T-cell (primary cell): ENCODE results near the gene TP53BP2. TPM values are rescaled to one million over a fixed set of nuclear protein-coding genes. Genes with fewer than 3 reads are reported as not detected.
"Not testable (repeated sequence)": the region's sequence is repeated elsewhere in the genome, so short reads cannot be mapped to it uniquely, and the experiment has no call there.

Experiments
- ATAC-seq, 4 experiments: fragments of 200-7000 bp in 3 of 4; fragments of 150-1000 bp in 1 of 4; cut with Tn5 transposase; replicated peaks in 1 of 4; 1 replicate in 3 of 4; 2 replicates in 1 of 4; pipeline ENCODE4 v1.10.0; 2021; ENCODE audit warnings: moderate library complexity in 3 of 4, mild to moderate bottlenecking in 2 of 4, moderate number of reproducible peaks in 1 of 4
- CTCF ChIA-PET, 2 donors: fragments of 300-600 bp; sonication (Branson Sonifier 250); formaldehyde crosslinking; loops; one replicate each; lab custom pipeline; 2022; ENCODE audit warnings: antibody characterized with exemption in 2 of 2; lab: Charles Lee
- POLR2A ChIA-PET, 2 donors: fragments of 300-600 bp; sonication (Branson Sonifier 250); formaldehyde crosslinking; loops; one replicate each; lab custom pipeline; 2022; ENCODE audit warnings: antibody characterized with exemption in 2 of 2; lab: Charles Lee
- DNase-seq, 35 experiments: peaks; one replicate each; pipeline versions ENCODE4 v3.0.0 to v3.0.0-alpha.2; 2013 to 2023
- H3K27ac ChIP-seq: one replicate; pipeline ENCODE4 v1.5.1; 2013; ENCODE audit warnings: low read length
- H3K27me3 ChIP-seq, 2 experiments: replicated peaks in 1 of 2; 1 replicate in 1 of 2; 2 replicates in 1 of 2; pipeline versions ENCODE4 v1.6.1 to v1.7.0; 2013; ENCODE audit warnings: low read length in 1 of 2, mixed read lengths in 1 of 2; ENCODE audit not compliant: control insufficient read depth in 2 of 2, insufficient read depth in 2 of 2; ENCODE audit errors: extremely low read depth in 1 of 2
- H3K36me3 ChIP-seq, 2 donors: 1 replicate in 1 of 2; 2 replicates in 1 of 2; pipeline versions ENCODE4 v1.6.1 to v1.7.0; 2013; ENCODE audit warnings: low read length in 1 of 2; ENCODE audit not compliant: control insufficient read depth in 2 of 2, insufficient read depth in 1 of 2; ENCODE audit errors: extremely low read depth in 1 of 2
- H3K4me1 ChIP-seq, 2 experiments: 1 replicate in 1 of 2; 2 replicates in 1 of 2; pipeline versions ENCODE4 v1.6.1 to v1.7.0; 2013; ENCODE audit warnings: low read length in 2 of 2, mixed read lengths in 1 of 2; ENCODE audit not compliant: insufficient read depth in 2 of 2, control insufficient read depth in 1 of 2; ENCODE audit errors: extremely low read depth in 1 of 2
- H3K4me3 ChIP-seq, 2 donors: 1 replicate in 1 of 2; 2 replicates in 1 of 2; pipeline versions ENCODE4 v1.5.1 to v1.7.0; 2013; ENCODE audit warnings: mild to moderate bottlenecking in 2 of 2, low read length in 1 of 2, moderate library complexity in 1 of 2; ENCODE audit not compliant: control insufficient read depth in 1 of 2; ENCODE audit errors: extremely low read depth in 1 of 2
- H3K9me3 ChIP-seq: 2 replicates; pipeline ENCODE4 v1.7.0; 2013
- H3K27ac Mint-ChIP-seq, 2 donors: one replicate each; pipeline ENCODE4 v1.8.0; 2020 to 2021; ENCODE audit warnings: mild to moderate bottlenecking in 2 of 2, mixed read lengths in 2 of 2
- H3K27me3 Mint-ChIP-seq, 2 donors: one replicate each; pipeline ENCODE4 v1.8.0; 2021 to 2022; ENCODE audit warnings: mixed read lengths in 2 of 2
- H3K36me3 Mint-ChIP-seq: one replicate; pipeline ENCODE4 v1.8.0; 2021; ENCODE audit warnings: mixed read lengths
- H3K4me1 Mint-ChIP-seq, 3 donors: one replicate each; pipeline ENCODE4 v1.8.0; 2020 to 2022; ENCODE audit warnings: mixed read lengths in 3 of 3, mild to moderate bottlenecking in 1 of 3
- H3K4me3 Mint-ChIP-seq, 3 donors: one replicate each; pipeline ENCODE4 v1.8.0; 2020 to 2022; ENCODE audit warnings: mild to moderate bottlenecking in 3 of 3, mixed read lengths in 3 of 3, moderate library complexity in 3 of 3
- H3K9me3 Mint-ChIP-seq, 3 donors: one replicate each; pipeline ENCODE4 v1.8.0; 2020 to 2022; ENCODE audit warnings: mixed read lengths in 3 of 3
- WGBS: methylation state at CpG from one replicate; pipeline ENCODE4 v1.1.5; 2013; ENCODE audit warnings: missing lambda C conversion rate; ENCODE audit not compliant: insufficient coverage; 5-methylcytosine and 5-hydroxymethylcytosine counted together
- total RNA-seq, 35 experiments: library from RNA in 6 of 35; stranded (reverse) in 6 of 35; fragments of 120-200 nt in 1 of 35; gene quantifications; one replicate each; pipeline versions ENCODE4 v1.2.1 to v1.2.4 and lab custom pipeline; 2013 to 2026

Gene TP53BP2
- total RNA-seq, 5 donors from 2014 or later (not counting 1 experiment from before 2014, with no cell fraction given): 46.9 to 84.0 (median 53.1) TPM

DNA sequence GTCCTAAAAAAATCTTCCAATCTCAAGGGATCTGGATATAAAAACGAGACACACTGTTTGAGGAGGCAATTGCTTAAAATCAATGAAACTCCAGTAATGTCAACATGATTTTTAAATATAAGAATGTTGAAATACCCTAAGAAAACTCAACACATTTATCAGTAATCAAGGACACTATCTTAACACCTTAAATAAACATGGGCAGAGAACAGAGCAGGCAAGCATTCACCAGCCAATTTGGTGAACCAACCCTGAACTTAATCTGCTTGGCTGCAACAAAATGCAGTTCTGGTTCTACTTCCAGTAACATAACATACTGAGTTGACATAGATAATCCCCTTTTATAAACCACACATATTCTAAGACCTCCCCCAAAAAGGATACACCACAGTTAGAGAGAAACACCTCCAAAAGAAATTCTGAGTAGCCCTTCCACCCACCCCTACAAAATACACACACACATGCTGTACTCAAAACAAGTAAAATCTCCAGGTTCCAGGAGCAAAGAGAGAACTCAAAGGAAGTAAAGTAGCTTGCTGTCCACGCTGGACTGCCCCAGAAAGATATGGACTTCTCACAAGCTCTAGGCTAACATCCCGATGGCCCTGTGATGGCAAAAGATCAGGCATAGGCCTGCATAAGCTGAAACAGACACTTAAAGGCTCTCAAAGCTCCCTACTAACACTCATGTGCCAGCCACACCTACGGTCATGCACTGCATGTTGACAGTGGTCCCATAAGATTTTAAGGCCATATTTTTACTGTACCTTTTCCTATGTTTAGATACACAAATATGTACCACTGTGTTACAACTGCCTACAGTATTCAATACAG, 30.5 kb downstream of the TP53BP2 start:
- Histone ChIP-seq H3K4me3 (no peak overlapping the region), H3K27me3 (no peaks in the 10 kb centered on the region), H3K4me1 (peaks cover 11 to 14% of the 10 kb centered on the region in 2 experiments), H3K27ac (no peak overlapping the region), H3K36me3 (peaks cover 0 to 45% of the 10 kb centered on the region in 2 donors), H3K9me3 (no peaks in the 10 kb centered on the region)
- Mint-ChIP-seq H3K9me3 (no peaks in the 10 kb centered on the region), H3K4me1 (peaks cover 34 to 57% (median 46%) of the 10 kb centered on the region in 3 donors), H3K4me3 (no peak overlapping the region), H3K27ac (peak overlapping the region; percentile 57 to 84), H3K27me3 (no peaks in the 10 kb centered on the region), H3K36me3 (peaks cover 49% of the 10 kb centered on the region)
- DNase-seq (no peak), ATAC-seq (no peak)
- 74% methylated on average over 2 of the region's 4 CpGs for WGBS
- CTCF ChIA-PET: no interaction called here
- POLR2A ChIA-PET: interaction anchor here in 1 of 2 donors (0.7 kb wide), 1 partner anchor 30 kb away, joined by 3 read pairs; no protein-coding TSS in a partner anchor

DNA sequence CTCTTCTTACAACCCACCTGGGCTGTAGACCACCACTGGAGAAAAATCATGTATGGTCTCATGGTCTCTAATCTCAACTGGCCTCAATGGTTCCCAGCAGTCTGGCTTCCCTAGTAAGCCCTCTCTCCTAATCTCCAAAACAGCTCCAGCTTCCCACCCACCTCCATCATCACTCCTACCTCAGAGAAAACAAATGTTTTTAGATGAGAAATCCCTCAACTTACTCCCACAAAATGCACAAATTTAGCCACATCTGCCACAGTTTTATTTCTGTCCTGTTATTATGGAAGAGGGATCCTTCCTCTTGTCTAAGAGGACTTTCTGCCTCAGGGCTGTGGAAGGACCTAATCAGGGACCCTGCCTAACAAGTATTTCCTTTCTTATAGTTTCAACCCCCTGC, 32.1 kb downstream of the TP53BP2 start:
- H3K27ac ChIP-seq: no peak overlapping the region
- DNase-seq (no peak), ATAC-seq (no peak)
- Mint-ChIP-seq H3K36me3 (peaks cover 46% of the 10 kb centered on the region), H3K27me3 (no peaks in the 10 kb centered on the region), H3K4me3 (peak overlapping the region in 1 of 3 donors; percentile 53), H3K27ac (peak overlapping the region; percentile 80 to 90), H3K9me3 (no peaks in the 10 kb centered on the region), H3K4me1 (peaks cover 34 to 46% (median 42%) of the 10 kb centered on the region in 3 donors)
- CTCF ChIA-PET: no interaction called here
- no peaks in the 10 kb centered on the region for H3K27me3 ChIP-seq
- POLR2A ChIA-PET: no interaction called here
- H3K4me3 ChIP-seq: no peak overlapping the region
- H3K36me3 ChIP-seq: peaks cover 0 to 38% of the 10 kb centered on the region in 2 donors
- H3K9me3 ChIP-seq: no peaks in the 10 kb centered on the region
- peaks cover 11 to 14% of the 10 kb centered on the region in 2 experiments for H3K4me1 ChIP-seq

DNA sequence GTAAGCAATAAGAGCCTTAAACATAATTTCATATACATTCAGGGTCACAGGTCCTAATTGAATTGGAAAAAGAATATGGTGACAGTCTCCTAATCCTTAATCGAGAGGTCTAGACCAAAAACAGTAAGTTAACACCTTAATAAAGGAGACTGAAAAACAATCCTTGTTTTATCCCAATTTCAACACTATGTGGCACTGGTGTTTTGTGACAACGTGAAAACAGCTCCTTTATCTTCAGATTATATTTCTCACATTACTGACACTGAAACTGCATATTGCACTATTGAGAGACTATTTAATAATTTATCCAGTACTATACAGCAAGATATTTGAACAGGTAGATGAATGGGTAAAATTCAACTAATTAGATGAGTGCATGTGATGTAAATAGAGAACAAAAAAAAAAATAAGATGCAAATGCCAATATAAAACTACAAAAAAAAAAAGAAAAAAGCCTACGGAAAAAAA, 34.1 kb downstream of the TP53BP2 start:
- H3K9me3 Mint-ChIP-seq: no peaks in the 10 kb centered on the region
- Histone ChIP-seq H3K4me1 (peaks cover 11 to 14% of the 10 kb centered on the region in 2 experiments), H3K27ac (no peak overlapping the region), H3K36me3 (peaks cover under 1 to 40% of the 10 kb centered on the region in 2 donors), H3K9me3 (no peaks in the 10 kb centered on the region), H3K4me3 (no peak overlapping the region), H3K27me3 (no peaks in the 10 kb centered on the region)
- DNase-seq: peak in 1 of 35 experiments; percentile 62
- ATAC-seq: peak in 3 of 4 experiments; percentile 51 to 62 (median 57)
- peaks cover 55% of the 10 kb centered on the region for H3K36me3 Mint-ChIP-seq
- H3K4me1 Mint-ChIP-seq: peaks cover 34 to 41% (median 39%) of the 10 kb centered on the region in 3 donors
- POLR2A ChIA-PET: interaction anchor here (0.7 to 1.0 kb wide), 3 partner anchors 13 to 30 kb away, joined by 3 to 6 read pairs (median 3); no protein-coding TSS in a partner anchor
- no peaks in the 10 kb centered on the region for H3K27me3 Mint-ChIP-seq
- CTCF ChIA-PET: interaction anchor here (0.5 to 2.3 kb wide), 16 partner anchors 8 to 540 kb away, joined by 3 to 11 read pairs (median 5); partner anchors contain the start of gene TP53BP2 (in 1 of the 2)
- H3K4me3 Mint-ChIP-seq: no peak overlapping the region
- no CpG with 5 or more reads among the region's 3 CpGs for WGBS
- peak overlapping the region; percentile 2 to 44 for H3K27ac Mint-ChIP-seq

DNA sequence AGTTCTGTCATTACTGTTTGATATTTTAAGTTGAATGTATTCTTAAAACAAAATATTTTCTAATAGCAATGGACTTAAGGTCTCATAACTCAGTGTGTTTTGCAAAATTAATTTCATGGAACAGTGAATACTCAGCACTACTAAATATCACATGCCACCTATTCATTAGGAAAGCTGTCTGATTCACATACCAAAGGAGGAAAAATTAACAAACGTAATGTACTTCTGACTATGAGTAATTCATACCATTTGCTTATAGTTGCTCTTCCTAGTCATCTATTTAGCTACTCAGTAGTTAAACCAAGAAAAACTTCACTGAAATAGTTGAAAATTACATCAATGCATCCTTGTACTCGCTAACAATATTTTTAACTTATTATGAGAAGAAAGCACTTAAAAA, 35.2 kb downstream of the TP53BP2 start:
- no CpG with 5 or more reads among the region's 2 CpGs for WGBS
- Histone ChIP-seq H3K36me3 (peaks cover 7 to 49% of the 10 kb centered on the region in 2 donors), H3K4me1 (peaks cover 11 to 12% of the 10 kb centered on the region in 2 experiments), H3K27ac (no peak overlapping the region), H3K4me3 (no peak overlapping the region), H3K27me3 (no peaks in the 10 kb centered on the region), H3K9me3 (no peaks in the 10 kb centered on the region)
- ATAC-seq: no peak
- peaks cover 29 to 34% (median 32%) of the 10 kb centered on the region in 3 donors for H3K4me1 Mint-ChIP-seq
- H3K9me3 Mint-ChIP-seq: no peaks in the 10 kb centered on the region
- H3K36me3 Mint-ChIP-seq: peaks cover 58% of the 10 kb centered on the region
- no peak overlapping the region for H3K4me3 Mint-ChIP-seq
- CTCF ChIA-PET: interaction anchor here in 1 of 2 donors (0.6 to 1.8 kb wide), 6 partner anchors 14 to 240 kb away, joined by 3 to 10 read pairs (median 4); no protein-coding TSS in a partner anchor
- H3K27ac Mint-ChIP-seq: no peak overlapping the region
- DNase-seq: no peak
- POLR2A ChIA-PET: interaction anchor here in 1 of 2 donors (0.7 kb wide), 1 partner anchor 187 kb away, joined by 3 read pairs; no protein-coding TSS in a partner anchor
- no peaks in the 10 kb centered on the region for H3K27me3 Mint-ChIP-seq

DNA sequence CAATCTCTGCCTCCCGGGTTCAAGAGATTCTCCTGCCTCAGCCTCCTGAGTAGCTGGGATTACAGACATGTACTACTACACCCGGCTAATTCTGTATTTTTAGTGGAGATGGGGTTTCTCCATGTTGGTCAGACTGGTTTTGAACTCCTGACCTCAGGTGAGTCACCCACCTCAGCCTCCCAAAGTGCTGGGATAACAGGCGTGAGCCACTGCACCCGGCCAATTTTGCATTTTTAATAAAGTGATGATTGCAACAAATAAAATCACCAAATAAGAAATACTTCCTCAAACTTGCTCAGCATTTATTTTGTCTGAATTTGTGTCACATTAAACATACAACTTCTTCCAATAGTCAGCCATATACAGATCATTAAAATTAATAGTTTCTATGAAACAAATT, 35.8 kb downstream of the TP53BP2 start:
- ATAC-seq, CTCF ChIA-PET, H3K27ac Mint-ChIP-seq, H3K9me3 Mint-ChIP-seq, H3K27me3 Mint-ChIP-seq, DNase-seq, H3K9me3 ChIP-seq, H3K27ac ChIP-seq, H3K4me3 ChIP-seq, H3K27me3 ChIP-seq, POLR2A ChIA-PET, H3K4me3 Mint-ChIP-seq: not testable (repeated sequence)
- whole genome bisulfite sequencing: no CpG with 5 or more reads among the region's 4 CpGs
- Mint-ChIP-seq H3K36me3 (peaks cover 54% of the 10 kb centered on the region), H3K4me1 (peaks cover 22 to 27% (median 25%) of the 10 kb centered on the region in 3 donors)
- Histone ChIP-seq H3K4me1 (peaks cover 10 to 11% of the 10 kb centered on the region in 2 experiments), H3K36me3 (peaks cover 7 to 47% of the 10 kb centered on the region in 2 donors)

DNA sequence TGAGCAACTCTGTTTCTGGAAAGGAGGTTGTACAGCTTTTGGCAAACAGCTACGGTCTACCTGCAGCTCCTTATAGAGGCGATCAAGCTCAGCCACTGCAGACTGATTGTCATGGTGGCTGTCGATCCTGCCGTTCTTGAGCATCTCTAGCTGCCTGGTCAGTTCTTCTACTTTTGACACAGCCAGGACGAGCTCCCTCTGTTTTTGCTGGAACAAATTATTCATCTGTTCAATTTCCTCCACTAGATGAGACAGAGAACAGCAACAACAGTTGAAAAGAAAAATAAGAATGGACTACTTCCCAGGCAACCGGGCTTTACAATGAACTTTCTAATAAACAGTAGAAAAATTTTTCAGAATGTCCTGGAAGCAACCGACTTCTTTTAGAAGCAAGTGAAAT, 42.5 kb downstream of the TP53BP2 start:
- POLR2A ChIA-PET: no interaction called here

More for the DNA sequence above, 42.5 kb downstream of the TP53BP2 start:
- H3K27me3 ChIP-seq: no peaks in the 10 kb centered on the region
- no peak for DNase-seq
- H3K9me3 ChIP-seq: no peaks in the 10 kb centered on the region
- H3K4me3 ChIP-seq: no peak overlapping the region
- Mint-ChIP-seq H3K27me3 (no peaks in the 10 kb centered on the region), H3K9me3 (no peaks in the 10 kb centered on the region), H3K36me3 (peaks cover 65% of the 10 kb centered on the region), H3K4me3 (no peak overlapping the region), H3K4me1 (peaks cover 0 to 5% (median 0%) of the 10 kb centered on the region in 3 donors), H3K27ac (no peak overlapping the region)
- peaks cover 30 to 67% of the 10 kb centered on the region in 2 donors for H3K36me3 ChIP-seq
- CTCF ChIA-PET: interaction anchor here (0.6 to 1.1 kb wide), 3 partner anchors 9 to 338 kb away, joined by 3 to 5 read pairs (median 3); no protein-coding TSS in a partner anchor
- no peaks in the 10 kb centered on the region for H3K4me1 ChIP-seq
- WGBS: 90% methylated on average over 4 of the region's 7 CpGs
- no peak for ATAC-seq
- no peak overlapping the region for H3K27ac ChIP-seq
